Stimulated activated CD4-positive, alpha-beta T cell treated with anti-CD3 and anti-CD28 coated beads, Interleukin-4, amount 100 ng/mL, for 4 hours (primary cell): Measurements from ENCODE around the gene LRRC23.
A peak's percentile ranks its signal among the peaks of the same experiment; 100 is the strongest.

Experiments used
- DNase-seq, 2 experiments: peaks; one replicate each; pipeline ENCODE4 v3.0.0-alpha.2; 2020

Gene LRRC23

DNA sequence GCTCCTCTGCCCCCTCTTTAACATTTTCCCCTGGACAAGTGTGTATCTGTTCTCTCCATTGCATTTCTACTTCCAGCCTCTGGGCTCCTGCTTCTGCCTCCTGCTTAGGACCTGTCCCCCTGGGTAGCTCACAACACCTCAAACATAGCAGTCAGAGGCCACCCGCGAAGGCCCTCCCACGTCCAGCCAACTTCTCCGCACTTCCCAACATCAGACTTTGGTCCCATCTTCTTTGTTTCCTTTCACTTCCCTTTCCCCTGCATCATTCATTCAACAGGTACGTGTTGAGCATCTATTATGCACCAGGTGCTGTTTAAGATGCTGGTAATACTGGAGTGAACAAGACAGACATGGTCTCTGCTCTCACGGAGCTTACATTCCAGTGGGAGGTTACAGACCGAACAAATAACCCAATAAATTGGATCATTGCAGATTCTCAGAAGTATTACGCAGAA, 42.3 kb downstream of the LRRC23 start:
- no peak for DNase-seq

DNA sequence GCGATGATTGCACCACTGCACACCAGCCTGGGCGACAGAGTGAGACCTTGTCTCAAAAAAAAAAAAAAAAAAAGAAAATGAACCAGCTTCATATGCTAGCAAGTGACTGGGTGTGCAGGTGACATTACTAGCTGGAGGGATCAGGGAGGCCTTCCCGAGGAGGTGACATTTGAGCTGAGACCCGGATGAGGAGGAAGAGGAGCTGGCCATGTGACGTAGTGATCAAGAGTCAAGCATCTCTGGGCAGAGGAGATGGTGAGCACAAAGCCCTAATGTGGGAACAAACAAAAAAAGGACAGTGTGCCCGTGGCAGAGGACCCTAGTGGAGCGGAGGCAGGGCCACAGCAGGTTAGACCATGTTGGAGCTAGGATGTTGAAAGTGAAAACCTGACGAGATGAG, 43.0 kb downstream of the LRRC23 start:
- DNase-seq, result no peak

DNA sequence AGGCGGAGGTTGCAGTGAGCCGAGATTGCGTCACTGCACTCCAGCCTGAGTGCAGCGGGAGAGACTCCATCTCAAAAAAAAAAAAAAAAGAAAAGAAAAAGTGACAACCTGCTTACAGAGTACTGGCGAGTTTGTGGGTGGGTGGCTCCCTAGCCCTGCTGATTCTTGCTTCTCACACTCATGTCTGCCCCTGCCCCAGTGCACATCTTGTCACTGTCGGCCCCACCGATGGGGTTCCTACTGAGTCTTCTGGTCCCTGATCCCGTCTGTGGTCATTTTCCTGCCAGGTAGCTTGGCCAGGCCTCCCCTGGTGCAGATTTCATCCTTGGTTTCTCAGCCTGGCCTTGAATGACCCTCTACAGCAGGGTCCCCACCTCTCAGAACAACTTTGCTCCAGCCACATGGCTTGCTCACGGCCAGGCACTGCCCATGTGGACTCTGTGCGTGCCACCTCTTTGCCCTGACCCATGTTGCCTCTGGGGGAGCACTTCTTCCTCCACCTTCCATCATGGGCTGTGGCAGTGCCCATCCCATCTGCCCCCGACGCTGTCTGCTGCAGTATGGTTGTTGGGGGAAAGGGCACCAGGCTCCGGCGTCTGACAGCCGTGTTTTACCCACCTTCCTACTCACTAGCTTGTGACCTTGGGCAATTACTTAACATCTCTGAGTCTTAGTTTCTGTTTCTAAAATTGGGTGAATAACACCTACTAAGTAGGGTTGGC, 44.4 kb downstream of the LRRC23 start:
- peak in 1 of 2 experiments; percentile 44 for DNase-seq

DNA sequence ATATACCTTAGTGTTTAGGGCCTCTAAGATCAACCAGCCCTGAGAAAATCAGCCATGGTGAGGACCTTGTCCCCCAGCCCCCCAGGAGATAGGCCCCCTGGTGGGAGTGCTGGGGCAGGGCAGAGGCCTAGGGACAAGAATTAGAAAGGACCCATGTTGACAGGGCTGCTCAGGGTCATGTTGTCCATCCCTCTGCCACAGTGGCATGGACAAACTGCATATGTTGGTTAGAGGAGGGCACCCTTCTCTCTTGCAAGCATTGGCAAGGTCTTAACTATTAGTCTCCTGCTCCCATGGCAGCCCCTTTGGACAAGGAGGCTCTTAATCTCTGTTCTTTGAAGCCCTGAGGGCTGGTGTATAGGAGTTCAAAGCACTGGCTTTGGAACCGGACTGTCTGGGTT, 45.8 kb downstream of the LRRC23 start:
- no peak for DNase-seq

DNA sequence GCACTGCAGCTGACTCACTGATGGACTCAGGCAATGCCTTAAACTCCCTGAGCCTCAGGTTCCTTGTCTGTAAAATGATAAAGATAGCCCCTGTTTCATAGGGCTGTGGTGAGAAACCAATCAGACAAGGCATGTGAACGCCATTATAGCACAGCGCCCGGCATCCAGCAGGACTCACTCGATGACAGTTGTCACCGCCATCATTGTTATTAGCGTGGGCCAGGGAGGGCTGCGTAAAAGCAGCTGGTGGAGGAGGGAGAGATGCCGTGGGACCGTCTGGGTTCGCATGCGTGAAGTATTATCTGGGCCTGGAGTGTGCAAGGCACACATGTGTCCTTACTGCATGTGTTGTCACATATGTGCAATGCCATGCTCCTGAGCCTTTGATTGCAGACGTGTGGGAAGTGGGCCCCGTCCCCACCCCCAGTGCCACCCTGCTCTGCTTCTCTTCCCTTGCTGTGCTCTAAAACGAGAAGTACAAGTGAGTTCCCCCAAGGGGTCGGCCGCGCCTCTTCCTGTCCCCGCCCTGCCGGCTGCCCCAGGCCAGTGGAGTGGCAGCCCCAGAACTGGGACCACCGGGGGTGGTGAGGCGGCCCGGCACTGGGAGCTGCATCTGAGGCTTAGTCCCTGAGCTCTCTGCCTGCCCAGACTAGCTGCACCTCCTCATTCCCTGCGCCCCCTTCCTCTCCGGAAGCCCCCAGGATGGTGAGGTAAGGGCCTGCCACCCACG, 46.4 kb downstream of the LRRC23 start, which contains the start of gene PTPN6:
TSS of gene PTPN6 (plus strand) at position 546 of the 730 bp plus-strand sequence. CDS start at position 703, 157 bp downstream.
- DNase-seq, result peak; percentile 68 to 84

DNA sequence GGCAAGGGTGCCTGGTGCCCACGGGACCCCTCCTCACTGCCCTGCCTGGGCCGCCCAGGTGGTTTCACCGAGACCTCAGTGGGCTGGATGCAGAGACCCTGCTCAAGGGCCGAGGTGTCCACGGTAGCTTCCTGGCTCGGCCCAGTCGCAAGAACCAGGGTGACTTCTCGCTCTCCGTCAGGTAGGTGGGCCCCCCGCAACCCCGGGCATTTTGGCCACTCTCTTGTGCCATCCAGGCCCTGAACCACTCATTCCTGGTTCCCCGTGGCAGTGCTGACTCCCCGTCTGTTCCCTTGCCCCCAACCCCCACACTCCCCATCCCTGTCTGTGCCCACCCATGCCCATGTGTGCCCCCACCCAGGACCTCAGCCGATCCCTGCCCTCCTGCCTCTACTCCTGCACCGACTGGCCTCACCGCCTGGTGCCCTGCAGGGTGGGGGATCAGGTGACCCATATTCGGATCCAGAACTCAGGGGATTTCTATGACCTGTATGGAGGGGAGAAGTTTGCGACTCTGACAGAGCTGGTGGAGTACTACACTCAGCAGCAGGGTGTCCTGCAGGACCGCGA, 47.0 kb downstream of the LRRC23 start:
- DNase-seq, result no peak

DNA sequence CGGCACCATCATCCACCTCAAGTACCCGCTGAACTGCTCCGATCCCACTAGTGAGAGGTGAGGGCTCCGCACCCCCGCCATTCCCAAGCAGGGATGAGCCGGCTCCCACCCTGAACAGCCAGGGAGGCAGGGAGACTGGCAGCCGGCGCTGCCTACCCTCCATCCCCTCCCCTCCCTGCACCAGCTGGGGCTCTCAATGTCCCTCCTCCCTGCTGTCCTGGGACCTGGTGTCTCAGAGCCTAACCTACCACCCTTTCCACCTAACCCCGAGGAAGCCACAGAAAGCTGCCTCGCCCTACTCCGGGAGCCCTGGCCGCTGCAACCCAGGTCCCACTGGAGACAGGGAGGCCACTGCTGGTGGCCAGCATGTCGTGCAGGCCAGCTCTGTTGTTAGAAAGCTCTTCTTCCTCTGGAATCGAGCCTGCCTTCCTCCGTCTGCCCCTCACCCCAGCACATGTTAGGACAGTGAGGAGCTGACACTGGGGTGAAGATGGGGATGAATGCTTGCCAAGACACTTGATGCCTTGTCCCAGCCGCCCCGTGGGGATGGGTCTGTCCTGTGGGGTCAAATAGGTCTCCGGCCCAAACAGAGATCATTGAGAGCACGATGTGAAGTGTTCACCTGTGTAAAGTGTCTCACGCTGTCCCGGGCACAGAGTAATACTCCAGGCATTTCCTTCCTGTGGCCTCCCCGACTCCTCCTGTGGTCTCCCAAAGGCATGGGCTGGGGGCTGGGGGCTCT, 47.7 kb downstream of the LRRC23 start:
- DNase-seq, result no peak

DNA sequence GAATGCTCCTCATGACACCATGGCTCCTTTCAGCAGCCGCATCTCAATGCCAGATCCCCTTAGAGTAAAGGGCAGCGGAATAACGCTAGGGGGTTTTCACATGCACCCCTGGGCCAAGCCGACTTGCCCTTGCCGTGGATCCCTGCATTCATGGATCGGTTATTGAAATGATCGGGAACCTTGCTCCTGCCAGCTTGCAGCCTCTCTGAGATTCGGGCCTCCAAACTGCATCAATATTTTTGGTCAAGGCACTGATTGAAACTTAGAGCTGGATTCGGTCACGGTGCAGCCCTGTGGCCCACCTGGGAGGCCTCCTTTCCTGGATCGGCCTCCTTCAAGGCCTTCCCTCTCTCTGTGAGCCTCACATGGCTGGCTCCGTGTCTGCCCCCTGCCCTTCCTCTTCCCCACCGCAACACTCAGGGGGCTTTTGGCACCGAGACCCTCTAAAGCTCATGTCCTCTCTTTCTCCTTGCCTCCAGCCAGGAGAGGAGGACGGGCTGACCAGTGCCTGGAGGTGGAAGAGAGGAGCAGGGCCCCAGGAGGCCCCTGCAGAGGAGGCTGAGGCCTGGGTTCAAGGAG, 48.3 kb downstream of the LRRC23 start:
- no peak for DNase-seq

DNA sequence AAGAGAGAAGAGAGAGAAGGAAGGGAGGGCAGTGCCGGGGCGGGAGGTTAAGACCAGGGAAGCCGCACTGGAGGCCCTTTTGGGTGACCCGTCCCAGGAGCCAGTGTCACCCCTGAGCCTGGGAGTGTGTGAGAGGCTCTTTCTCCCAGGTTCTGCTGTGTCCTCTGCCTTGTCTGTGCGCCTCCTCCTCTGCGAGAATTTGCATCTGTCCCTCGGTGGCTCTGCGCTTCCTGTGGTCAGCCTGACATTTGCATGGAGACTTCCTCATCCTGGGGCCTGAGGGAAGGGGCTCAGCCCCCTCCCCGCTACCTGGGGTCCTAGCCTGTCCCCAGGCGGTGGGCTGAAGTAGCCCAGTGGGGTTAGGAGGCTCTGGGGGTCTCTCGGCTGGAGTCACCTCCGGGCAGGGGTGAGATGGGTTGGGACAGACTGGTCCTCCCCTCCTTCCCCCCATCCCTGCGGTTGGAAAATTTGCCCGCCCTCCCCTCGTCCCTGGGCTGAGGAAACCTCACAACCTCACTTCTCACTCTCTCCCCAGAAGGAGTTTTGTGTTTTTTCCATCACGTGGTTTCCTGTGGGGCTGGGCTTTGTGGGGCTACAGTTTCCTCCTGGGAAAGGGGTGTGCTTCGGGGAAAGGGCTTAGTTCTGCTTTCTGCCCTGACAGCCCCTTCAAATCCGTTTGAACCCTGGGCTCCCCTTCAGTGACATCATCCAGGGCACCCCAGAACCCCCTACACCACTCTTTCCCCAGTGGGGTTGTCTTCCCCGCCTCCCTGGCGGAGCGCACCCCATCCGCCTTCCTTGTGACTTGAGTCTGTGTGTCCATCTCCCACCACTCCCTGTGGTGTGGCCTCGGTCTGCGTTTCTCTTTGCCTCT, 49.1 kb downstream of the LRRC23 start:
- DNase-seq, result peak; percentile 68 to 92

DNA sequence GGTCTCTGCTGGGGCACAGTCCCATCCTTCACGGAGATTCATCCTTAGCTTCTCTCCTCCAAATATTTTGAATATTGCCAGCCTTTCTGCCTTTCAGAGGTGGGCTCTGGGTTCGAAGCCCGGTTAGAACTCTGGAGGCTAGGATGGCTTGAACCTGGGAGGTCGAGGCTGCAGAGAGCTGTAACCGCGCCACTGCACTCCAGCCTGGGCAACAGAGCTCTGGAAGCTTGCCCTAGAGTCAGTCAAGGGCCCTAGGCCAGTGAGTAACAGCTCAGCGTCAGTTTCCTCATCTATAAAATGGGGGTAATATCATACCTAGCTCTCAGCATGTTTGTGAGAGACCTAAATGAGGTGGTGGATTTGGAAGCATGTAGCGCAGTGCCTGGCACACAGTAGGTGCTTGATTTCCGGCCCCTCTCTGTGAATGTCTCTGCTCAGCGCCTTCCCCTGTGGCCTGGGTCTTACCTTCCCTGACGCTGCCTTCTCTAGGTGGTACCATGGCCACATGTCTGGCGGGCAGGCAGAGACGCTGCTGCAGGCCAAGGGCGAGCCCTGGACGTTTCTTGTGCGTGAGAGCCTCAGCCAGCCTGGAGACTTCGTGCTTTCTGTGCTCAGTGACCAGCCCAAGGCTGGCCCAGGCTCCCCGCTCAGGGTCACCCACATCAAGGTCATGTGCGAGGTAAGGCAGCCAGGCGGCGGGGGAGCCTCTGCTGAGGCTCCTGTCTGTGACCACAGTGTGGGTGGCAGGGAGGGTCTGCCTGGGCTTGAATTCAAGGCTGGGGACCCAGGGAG, 49.9 kb downstream of the LRRC23 start:
- DNase-seq, result no peak

DNA sequence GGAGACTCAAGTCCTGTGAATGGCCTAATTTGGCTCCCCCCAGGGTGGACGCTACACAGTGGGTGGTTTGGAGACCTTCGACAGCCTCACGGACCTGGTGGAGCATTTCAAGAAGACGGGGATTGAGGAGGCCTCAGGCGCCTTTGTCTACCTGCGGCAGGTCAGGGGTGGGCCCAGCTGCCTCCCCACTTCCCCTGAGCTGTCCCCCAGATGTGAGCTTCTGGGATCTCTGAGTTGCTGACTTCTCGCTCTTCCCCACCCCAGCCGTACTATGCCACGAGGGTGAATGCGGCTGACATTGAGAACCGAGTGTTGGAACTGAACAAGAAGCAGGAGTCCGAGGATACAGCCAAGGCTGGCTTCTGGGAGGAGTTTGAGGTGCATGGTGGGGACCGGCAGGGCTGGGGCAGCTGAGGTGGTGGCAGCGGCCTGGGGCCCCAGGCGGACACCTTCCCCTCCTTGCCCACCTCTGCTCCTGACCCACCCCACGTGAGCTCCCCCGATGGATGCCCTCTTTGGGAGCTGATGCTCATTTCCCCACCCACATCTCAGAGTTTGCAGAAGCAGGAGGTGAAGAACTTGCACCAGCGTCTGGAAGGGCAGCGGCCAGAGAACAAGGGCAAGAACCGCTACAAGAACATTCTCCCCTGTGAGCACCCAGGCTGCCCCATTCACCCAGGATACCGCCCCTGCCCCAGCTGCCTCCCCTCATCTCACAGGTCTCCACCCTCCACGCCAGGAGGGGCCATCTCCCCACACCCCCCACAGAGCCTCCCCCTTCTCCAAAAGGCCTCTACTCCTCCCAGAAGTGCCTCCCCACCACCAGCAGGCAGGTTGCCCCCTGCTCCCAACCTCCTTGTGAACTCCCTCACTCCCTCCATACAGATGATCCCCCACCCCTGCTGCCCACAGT, 50.7 kb downstream of the LRRC23 start:
- DNase-seq, result no peak

DNA sequence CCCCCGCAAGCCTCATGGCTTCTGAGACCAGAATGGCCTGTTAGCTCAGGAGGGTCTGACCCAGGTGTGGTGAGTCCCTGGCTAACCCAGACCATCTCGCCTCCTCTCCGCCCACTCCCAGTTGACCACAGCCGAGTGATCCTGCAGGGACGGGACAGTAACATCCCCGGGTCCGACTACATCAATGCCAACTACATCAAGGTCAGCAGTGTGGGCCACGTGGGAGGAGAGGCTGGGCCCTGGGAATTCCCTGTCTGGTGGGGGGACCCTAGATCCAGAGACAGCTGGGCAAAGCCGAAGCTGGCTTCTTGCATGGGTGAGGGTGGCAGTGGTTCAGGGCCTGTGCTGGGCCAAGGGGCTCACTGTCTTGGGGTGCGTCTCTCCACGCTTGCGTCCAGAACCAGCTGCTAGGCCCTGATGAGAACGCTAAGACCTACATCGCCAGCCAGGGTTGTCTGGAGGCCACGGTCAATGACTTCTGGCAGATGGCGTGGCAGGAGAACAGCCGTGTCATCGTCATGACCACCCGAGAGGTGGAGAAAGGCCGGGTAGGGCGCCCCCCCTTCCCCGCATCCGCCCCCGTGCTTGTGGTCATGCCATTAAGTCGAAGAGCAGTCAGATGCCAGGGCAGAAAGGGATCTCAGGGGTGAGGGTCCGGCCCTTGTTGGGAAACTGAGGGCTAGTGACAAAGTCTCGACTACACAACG, 51.6 kb downstream of the LRRC23 start:
- peak in 1 of 2 experiments; percentile 30 for DNase-seq

DNA sequence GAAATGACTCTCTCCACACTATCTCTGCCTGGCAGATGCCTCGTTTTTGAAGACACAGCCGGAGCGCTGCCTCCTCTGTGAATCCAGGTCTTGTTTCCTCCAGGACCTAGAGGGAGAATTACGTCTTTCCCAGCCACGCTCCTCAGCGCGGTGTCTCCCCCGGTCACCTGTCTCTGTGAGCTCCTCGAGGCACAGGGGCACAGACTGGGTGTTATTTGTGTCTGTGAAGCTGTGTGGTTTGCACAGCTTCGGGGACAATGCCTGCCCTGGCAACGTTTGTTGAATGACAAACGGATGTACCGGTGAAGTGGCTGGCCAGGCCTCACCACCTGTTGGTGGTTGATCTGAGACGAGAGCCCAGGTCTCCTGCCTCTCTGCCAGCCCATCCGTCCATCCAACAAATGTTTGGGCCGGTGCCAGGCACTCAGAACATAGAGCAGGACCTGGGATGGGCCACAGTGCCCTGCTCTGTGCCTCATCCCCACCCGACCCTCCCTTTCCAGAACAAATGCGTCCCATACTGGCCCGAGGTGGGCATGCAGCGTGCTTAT, 52.6 kb downstream of the LRRC23 start:
- DNase-seq, result no peak

DNA sequence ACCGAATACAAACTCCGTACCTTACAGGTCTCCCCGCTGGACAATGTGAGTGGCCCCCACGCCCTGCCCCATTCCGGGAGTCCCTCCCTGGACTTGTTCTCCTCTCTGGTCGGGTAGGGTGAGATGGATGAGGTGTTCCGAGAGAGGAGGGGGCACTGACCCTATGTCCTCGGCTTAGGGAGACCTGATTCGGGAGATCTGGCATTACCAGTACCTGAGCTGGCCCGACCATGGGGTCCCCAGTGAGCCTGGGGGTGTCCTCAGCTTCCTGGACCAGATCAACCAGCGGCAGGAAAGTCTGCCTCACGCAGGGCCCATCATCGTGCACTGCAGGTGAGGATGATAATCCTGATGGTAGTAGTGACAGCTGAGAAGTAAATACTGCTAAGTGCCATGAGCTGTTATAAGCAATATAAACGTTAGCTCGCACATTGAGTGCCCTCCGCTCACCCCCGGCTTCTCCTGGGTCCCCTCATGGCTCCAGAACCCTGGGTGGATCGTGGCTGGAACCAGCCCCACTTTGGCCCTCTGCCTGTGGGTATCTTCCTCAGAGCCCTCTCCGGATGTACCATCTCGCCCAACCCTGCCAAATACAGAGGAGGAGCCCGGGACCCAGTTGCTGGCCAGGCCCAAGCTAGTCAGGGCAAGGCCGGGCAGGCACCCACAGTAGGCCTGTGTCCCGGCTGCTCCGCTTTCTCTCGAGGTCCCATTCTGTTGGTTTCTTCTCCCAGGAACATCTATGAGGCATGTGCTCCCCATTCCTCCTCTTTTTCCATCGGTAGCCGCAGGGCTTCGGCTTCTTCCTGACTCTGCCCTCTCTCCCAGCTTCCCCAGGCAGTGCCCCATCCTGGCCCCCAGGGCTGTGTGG, 53.4 kb downstream of the LRRC23 start:
- peak in 1 of 2 experiments; percentile 32 for DNase-seq

DNA sequence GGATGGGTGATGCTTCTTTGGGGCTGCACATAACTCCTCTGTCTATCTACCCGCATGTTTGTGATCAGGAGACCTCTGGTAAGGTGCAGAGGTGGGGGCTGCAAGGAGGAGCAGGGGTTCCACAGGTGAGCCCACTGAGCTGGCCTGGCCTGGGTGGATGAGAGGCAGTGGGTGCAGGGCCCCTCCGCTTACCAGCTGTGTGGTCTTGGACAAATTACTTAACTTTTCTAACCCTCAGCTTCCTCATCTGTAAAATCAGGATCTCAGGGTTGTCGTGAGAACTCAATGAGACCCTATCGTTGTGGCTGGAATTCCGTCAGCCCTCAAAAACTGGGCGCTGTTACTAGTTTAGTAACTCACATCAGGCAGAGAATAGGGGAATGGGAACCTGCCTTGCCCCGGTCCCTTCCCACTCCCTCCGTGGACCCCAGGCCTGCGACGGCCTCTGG, 54.0 kb downstream of the LRRC23 start:
- no peak for DNase-seq

DNA sequence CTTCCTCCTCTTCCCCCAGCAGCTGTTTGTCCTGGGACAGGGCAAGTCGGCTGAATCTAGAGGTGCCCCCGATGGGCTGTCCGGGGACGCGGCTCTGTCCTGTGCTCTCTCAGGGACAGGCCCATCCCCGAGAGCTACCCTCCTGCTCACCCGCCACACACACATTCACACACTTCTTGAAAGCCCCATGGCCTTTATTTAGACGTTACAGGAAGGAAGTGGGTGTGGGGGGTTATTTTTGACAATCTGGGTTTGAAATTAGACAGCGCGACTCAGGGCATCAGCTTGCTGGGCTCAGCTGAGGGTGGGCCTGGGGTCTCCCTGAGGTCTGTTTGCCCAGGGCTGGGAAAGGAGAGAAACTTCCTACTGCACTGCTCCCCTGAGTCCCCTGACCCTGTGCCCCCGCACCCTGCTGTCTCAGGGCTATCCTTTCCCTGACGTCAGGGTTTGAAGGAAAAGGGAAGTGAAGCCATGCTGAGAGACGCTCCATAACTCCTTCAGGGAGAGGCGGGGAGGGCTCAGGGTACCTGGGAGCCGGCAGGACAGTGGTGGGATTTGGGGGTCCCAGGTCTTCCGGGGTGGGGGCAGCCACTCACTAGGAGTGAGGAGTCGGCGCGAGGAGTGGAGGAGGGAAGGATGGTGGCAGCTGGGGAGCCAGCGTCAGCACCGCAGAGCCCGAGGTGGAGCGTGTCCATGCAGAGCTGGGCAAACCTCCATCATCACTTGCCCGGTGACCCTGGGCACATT, 54.6 kb downstream of the LRRC23 start:
- peak in 1 of 2 experiments; percentile 72 for DNase-seq
